ENCODE measurements around the gene RALGDS.

The RALGDS gene

DNA sequence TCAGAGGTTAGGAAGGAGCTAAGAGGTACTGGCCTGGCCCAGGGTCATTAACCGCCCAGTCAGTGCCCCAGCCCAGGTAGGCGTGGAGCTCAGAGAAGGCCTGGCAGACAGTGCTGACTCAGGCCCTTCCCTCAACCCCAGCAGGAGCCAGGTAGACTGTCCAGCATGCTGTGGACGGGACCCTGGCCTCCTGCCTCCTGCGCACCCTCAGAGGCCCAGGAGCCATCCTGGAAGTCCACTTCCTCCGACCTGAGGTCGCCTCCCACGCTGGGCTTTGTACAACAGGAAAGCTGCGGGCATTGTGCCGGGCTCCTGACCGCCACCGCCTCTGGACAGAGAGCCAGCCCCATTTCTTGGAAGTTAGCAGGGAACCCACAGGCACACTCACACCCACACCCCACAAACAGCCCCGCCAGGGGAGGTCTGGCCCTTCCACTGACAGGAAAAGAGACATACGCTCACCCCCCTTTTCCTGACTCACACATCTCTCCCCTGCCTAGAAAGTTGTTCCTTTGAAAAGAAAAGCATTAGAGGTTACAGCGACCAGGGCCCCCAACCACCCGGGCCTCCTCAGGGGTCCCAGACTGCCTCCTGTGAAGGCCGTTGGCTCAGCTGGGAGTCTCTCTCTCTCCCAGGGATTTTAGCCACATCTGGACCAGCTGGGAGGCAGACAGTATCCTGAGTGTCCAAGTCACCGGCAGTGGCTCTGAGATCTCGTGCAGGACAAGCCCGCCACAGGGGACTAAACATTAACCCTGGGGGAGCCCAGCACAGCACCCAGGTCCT is 7.7 kb downstream of the RALGDS start:
- in situ Hi-C loops (cut with HindIII; ENCODE audit: low pct_ligation_motif_present, low pct_unique_long_range_greater_than_20kb, low sequenced_read_pairs) = no loop called here
- no peak for DNase-seq

GRCh38 chr9:133112663-133113026 is 8.4 kb downstream of the RALGDS start:
- no peak for DNase-seq
- in situ Hi-C loops (cut with HindIII; ENCODE audit: low pct_ligation_motif_present, low pct_unique_long_range_greater_than_20kb, low sequenced_read_pairs) = no loop called here

GRCh38 chr9:133111808-133112662 is 9.0 kb downstream of the RALGDS start:
- in situ Hi-C loops (cut with HindIII; ENCODE audit: low pct_ligation_motif_present, low pct_unique_long_range_greater_than_20kb, low sequenced_read_pairs) = no loop called here
- no peak for DNase-seq

- in situ Hi-C loops (cut with HindIII; ENCODE audit: low pct_ligation_motif_present, low pct_unique_long_range_greater_than_20kb, low sequenced_read_pairs) = no loop called here
- DNase-seq = no peak
These were observed 10.9 kb downstream of the RALGDS start for GRCh38 chr9:133109931-133110650.

DNA sequence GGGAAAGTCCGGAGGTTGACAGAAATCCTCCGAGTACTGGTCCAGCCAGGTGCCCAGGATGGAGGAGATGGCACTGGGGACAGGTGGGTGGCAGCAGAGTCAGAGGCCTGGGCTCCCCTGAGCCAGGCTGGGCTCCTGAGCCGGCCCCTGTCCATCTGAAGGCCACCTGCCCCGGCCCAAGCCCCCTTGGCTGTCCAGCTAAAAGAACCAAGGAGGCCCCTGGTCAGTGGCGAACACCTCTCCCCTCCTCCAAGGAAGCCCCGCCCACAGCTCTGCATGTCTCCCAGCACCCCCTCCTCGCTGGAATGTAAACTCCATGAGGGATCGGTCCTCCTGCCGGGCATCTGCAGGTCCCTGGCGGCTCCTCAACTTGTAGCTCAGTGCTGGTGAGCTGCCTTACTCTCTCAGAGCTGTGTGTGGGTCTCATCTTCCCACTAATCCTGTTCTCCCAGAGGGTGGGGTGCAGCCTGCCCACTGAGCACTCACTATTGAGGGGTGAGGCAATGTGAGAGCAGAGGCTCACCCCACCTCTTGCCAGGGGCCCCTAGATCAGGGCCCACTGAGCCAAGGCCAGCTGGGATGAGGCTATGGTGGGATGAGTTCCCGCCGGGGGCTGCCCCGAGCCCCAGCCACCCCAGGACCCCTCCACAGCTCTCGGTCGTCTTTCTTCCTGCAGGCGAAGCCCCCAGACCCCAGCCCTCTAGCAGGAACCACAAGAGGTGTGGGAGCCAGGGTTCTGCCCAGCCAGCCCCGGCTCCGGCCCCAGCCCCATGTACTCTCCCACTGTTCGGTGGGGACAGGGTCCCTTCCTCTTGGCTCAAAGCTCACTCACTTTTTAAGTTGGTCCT is 12.0 kb downstream of the RALGDS start:
- in situ Hi-C loops (cut with HindIII; ENCODE audit: low pct_ligation_motif_present, low pct_unique_long_range_greater_than_20kb, low sequenced_read_pairs) = no loop called here
- no peak for DNase-seq

DNA sequence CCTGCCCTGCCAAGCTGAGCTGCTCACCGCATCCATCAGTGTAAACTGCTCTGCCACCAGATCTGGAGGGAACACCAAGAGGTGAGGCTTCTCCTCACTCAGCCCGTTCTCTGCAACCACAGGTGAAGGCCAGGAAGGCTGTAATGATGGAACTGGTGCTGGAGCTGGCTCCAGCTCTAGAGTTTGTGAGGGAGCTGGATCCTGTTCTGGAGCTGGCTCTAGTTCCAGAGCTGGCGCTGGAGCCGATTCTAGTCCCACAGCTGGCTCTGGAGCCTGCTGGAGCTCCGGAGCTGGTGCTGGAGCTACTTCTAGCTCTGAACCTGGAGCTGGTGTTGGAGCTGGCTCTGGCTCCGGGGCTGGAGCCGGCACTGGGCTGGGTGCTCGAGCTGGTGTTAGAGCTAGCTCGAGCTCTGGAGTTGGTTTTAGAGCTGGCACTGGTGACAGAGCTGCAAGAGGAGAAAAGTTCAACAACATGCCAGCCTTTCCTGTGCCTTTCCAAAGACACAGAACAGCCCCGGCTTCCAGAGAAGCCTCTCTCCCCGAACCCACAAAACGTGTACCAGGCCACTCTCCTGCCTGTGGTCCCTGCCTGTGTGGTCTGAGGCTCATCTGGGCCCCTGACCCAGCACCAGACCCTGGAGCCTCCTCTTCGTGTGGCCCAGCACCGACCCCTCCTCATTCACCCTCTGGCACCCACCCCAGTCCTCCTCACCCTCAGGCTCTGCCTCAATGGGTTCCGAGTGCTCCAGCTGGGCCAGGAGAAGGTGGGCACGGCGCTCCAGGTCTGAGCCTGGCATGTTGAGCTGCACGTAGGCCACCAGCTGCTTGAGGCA is 12.9 kb downstream of the RALGDS start:
- DNase-seq = no peak
- in situ Hi-C loops (cut with HindIII; ENCODE audit: low pct_ligation_motif_present, low pct_unique_long_range_greater_than_20kb, low sequenced_read_pairs) = no loop called here

- in situ Hi-C loops (cut with HindIII; ENCODE audit: low pct_ligation_motif_present, low pct_unique_long_range_greater_than_20kb, low sequenced_read_pairs) = no loop called here
These were observed 13.8 kb downstream of the RALGDS start for GRCh38 chr9:133107245-133107722.

GRCh38 chr9:133106511-133107244 is 14.4 kb downstream of the RALGDS start:
- no peak for DNase-seq
- in situ Hi-C loops (cut with HindIII; ENCODE audit: low pct_ligation_motif_present, low pct_unique_long_range_greater_than_20kb, low sequenced_read_pairs) = no loop called here

More at GRCh38 chr9:133107245-133107722, 13.8 kb downstream of the RALGDS start:
- no peak for DNase-seq

DNA sequence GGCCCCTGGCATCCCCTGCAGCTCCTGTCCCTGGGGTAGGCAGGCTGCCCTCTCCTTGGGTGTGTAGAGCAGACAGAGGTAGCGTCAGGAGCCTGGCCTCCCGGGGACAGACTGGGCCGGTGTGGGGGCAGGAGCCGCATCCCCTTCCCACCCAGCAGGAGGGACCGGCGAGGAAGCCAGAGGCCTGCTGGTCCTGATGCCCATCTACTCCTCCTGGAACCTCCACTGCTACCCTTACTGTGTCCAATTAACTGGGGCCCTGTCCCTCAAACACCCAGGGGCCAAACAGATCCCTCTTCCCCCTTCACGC is 15.6 kb downstream of the RALGDS start:
- DNase-seq = no peak
- in situ Hi-C loops (cut with HindIII; ENCODE audit: low pct_ligation_motif_present, low pct_unique_long_range_greater_than_20kb, low sequenced_read_pairs) = no loop called here

- in situ Hi-C loops (cut with HindIII; ENCODE audit: low pct_ligation_motif_present, low pct_unique_long_range_greater_than_20kb, low sequenced_read_pairs) = no loop called here
- no peak for DNase-seq
These were observed 16.2 kb downstream of the RALGDS start for GRCh38 chr9:133104718-133105460.

DNA sequence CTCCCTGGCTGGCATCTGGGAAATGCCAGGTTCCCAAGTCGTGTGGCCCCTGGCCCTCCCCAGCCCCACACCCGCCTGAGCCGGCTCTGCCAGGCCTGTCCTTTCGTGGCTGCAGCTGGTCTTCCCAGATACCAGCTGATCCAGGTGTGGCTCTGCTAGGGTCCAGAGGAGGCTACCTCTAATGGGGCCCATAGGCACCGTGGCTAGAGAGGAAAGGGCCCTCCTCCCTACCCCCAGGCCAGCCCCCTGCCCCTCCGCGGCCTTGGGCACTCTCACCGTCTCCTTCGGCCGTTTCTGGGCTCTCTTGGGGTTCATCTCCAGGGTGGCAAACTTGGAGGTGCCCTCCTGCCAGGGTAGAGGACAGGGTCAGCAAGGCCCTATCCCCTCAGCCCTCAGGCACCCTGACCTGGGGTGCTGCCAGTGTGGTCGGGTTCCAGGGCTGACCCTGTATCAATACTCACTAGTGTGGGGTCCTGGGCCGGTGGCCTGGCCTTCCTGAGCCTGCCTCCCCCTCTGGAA is 17.0 kb downstream of the RALGDS start:
- in situ Hi-C loops (cut with HindIII; ENCODE audit: low pct_ligation_motif_present, low pct_unique_long_range_greater_than_20kb, low sequenced_read_pairs) = no loop called here
- no peak for DNase-seq

GRCh38 chr9:133103183-133103986 is 17.7 kb downstream of the RALGDS start:
- peak; percentile 48 for DNase-seq
- in situ Hi-C loops (cut with HindIII; ENCODE audit: low pct_ligation_motif_present, low pct_unique_long_range_greater_than_20kb, low sequenced_read_pairs) = no loop called here

DNA sequence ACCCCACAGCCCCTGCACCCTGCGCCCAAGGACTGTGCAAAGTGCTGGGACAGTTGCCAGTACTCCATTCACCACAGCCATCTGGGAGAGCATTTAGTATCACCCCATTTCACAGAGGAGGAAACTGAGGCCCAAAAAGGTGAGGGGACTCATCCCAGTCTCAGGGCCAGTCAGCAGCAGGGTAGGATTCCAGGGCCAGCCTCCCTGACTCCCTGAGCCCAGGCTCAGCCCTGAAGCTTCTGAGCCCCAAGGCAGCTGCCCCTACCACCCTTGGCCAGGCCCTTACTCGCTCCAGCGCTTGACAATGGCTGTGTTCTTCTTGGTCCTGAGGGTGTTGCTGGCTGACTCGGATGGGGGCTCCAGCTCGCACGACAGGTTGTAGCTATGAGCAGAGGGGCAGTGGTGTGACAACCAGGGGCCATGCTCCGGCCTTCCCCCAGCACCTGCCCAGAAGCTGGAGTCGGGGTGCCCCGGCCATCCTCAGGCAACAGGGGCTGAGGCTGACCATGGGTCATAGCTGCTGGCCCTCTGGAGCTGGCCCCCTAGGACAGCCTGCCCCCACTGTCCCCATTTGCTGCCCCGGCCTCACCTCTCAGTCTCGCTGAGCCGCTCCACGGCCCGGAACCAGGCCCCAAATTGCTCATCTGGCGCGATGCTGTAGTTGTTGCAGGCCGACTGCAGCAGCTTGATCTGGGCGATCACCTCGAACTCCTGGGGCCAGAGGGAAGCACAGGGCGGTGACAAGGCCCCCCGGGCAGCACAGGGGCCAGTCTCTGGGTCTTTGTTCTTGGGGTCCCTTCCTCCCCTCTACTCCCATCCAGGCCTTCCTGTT is 18.6 kb downstream of the RALGDS start:
- in situ Hi-C loops (cut with HindIII; ENCODE audit: low pct_ligation_motif_present, low pct_unique_long_range_greater_than_20kb, low sequenced_read_pairs) = no loop called here
- no peak for DNase-seq

DNA sequence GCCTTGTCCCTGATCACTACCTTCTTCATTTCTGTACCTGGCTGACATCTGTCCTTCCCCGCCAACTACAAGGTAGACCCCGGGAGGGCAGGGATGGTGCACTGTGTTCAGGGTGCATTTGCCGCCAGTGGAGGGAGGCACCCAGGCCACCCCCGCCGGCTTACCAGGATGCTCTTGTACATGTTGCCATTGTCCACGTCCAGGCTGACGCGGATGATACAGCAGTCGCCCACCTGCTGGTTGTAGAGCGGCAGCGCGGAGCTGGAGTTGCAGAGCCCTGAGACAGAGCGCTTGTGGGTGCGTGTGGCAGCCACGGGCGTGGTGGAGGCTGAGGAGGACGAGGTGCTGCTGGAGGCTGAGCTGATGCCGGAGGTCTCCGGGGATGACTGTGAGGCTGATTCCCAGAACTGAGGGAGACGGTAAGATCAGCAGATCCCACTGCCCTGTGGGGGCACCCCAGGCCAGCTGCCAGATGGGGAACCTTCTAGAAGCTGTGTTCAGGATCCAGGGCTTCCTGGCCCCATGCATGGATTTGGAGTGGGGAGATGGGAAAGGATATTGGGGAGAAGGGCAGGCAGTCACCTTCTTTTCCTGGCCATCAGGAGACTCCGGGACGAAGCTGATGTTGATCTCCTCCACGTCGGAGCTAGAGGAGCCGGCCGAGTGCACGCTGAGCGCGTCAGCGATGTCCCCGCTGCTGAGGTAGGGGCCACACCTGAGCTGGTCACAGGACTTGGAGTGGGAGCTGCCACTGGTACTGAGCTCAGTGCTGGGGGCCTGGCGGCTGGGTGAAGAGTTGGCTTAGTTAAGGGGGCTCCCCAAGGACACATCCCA is 19.5 kb downstream of the RALGDS start:
- DNase-seq = no peak
- in situ Hi-C loops (cut with HindIII; ENCODE audit: low pct_ligation_motif_present, low pct_unique_long_range_greater_than_20kb, low sequenced_read_pairs) = no loop called here
